WTC11 (cell line): ENCODE results near the gene SMYD5.
"Not testable (repeated sequence)": the region's sequence is repeated elsewhere in the genome, so short reads cannot be mapped to it uniquely, and the experiment has no call there.

Experiments
- TF ChIP-seq, protein P1 (sequence below): fragments of 200-600 bp; IDR thresholded peaks from 2 replicates; pipeline ENCODE4 v1.8.0; 2022; ENCODE audit warnings: antibody characterized with exemption
- TF ChIP-seq, protein P2 (sequence below): fragments of 250-450 bp; sonication (Bioruptor Pico); IDR thresholded peaks from 2 replicates; pipeline ENCODE4 v1.9.0; 2021; ENCODE audit warnings: moderate library complexity, mild to moderate bottlenecking, inconsistent platforms, borderline replicate concordance
- TF ChIP-seq, protein P3 (sequence below): sonication (generic); formaldehyde crosslinking; IDR thresholded peaks from 2 replicates; pipeline ENCODE4 v1.8.0; 2023; ENCODE audit warnings: missing genetic modification reagents, mild to moderate bottlenecking, borderline replicate concordance

DNA sequence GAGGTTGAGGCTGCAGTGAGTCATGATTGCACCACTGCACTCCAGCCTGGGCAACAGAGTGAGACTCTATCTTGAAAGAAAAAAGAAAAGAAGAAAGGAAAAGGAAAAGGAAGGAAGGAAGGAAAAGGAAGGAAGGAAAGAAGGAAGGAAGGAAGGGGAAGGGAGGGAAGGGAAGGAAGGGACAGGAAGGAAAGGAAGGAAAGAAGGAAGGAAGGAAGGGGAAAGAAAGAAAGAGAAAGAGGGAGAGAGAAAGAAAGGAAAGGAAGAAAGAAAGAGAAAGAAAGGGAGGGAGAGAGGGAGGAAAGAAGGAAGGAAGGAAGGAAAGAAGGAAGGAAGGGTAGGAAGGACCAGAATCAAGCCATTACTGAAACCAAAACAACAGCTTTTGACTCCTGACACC is 45.7 kb upstream of the SMYD5 start:
- TF ChIP-seq, protein P1, sequence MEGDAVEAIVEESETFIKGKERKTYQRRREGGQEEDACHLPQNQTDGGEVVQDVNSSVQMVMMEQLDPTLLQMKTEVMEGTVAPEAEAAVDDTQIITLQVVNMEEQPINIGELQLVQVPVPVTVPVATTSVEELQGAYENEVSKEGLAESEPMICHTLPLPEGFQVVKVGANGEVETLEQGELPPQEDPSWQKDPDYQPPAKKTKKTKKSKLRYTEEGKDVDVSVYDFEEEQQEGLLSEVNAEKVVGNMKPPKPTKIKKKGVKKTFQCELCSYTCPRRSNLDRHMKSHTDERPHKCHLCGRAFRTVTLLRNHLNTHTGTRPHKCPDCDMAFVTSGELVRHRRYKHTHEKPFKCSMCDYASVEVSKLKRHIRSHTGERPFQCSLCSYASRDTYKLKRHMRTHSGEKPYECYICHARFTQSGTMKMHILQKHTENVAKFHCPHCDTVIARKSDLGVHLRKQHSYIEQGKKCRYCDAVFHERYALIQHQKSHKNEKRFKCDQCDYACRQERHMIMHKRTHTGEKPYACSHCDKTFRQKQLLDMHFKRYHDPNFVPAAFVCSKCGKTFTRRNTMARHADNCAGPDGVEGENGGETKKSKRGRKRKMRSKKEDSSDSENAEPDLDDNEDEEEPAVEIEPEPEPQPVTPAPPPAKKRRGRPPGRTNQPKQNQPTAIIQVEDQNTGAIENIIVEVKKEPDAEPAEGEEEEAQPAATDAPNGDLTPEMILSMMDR: not testable (repeated sequence)
- TF ChIP-seq, protein P2, sequence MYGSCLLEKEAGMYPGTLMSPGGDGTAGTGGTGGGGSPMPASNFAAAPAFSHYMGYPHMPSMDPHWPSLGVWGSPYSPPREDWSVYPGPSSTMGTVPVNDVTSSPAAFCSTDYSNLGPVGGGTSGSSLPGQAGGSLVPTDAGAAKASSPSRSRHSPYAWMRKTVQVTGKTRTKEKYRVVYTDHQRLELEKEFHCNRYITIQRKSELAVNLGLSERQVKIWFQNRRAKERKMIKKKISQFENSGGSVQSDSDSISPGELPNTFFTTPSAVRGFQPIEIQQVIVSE (CRISPR knock-in tag): not testable (repeated sequence)
- TF ChIP-seq, protein P3, sequence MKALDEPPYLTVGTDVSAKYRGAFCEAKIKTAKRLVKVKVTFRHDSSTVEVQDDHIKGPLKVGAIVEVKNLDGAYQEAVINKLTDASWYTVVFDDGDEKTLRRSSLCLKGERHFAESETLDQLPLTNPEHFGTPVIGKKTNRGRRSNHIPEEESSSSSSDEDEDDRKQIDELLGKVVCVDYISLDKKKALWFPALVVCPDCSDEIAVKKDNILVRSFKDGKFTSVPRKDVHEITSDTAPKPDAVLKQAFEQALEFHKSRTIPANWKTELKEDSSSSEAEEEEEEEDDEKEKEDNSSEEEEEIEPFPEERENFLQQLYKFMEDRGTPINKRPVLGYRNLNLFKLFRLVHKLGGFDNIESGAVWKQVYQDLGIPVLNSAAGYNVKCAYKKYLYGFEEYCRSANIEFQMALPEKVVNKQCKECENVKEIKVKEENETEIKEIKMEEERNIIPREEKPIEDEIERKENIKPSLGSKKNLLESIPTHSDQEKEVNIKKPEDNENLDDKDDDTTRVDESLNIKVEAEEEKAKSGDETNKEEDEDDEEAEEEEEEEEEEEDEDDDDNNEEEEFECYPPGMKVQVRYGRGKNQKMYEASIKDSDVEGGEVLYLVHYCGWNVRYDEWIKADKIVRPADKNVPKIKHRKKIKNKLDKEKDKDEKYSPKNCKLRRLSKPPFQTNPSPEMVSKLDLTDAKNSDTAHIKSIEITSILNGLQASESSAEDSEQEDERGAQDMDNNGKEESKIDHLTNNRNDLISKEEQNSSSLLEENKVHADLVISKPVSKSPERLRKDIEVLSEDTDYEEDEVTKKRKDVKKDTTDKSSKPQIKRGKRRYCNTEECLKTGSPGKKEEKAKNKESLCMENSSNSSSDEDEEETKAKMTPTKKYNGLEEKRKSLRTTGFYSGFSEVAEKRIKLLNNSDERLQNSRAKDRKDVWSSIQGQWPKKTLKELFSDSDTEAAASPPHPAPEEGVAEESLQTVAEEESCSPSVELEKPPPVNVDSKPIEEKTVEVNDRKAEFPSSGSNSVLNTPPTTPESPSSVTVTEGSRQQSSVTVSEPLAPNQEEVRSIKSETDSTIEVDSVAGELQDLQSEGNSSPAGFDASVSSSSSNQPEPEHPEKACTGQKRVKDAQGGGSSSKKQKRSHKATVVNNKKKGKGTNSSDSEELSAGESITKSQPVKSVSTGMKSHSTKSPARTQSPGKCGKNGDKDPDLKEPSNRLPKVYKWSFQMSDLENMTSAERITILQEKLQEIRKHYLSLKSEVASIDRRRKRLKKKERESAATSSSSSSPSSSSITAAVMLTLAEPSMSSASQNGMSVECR (CRISPR knock-in tag): not testable (repeated sequence)
